OCI-LY7 (cell line): ENCODE data around the gene LSM4.

Source experiments
- EZH2phosphoT487 ChIP-seq: fragments of 200-600 bp; sonication (generic); IDR thresholded peaks from 2 replicates; pipeline ENCODE4 v1.6.1; 2018; ENCODE audit warnings: low read depth, borderline replicate concordance, mild to moderate bottlenecking, mixed run types, antibody characterized with exemption, low read length, moderate library complexity, mixed read lengths
- TF ChIP-seq, protein P1 (sequence below): fragments of 200-600 bp; sonication (generic); conservative IDR thresholded peaks from 2 replicates; pipeline ENCODE4 v1.5.1; 2014; ENCODE audit warnings: mild to moderate bottlenecking, antibody characterized with exemption, low read length, moderate library complexity, mixed read lengths

DNA sequence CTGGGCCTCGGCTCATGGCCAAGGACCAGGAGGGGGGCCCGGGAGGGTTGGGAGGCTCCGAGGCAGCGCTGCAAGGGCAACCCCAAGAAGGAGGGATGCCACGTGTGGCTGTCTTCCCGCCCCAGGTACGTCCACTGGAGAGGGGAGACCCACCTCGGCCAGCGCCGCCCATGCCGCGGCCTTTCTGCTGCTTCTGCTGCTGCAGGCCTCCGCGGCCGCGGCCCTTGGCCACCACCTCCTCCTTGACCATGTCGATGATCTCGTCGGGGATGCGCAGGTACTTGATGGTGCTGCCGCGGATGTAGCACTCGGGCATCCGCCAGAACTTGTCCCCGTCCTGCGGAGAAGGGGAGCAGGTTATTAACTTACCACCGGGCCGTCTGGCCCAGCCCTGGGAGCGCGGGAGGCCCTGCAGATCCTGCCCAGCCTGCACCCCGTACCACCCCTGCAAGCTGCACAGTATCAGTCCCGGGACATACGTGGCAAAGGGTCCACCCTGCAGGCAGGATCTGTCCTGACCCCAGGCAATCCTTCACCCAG lies 13.3 kb downstream of the LSM4 start:
- TF ChIP-seq, protein P1, sequence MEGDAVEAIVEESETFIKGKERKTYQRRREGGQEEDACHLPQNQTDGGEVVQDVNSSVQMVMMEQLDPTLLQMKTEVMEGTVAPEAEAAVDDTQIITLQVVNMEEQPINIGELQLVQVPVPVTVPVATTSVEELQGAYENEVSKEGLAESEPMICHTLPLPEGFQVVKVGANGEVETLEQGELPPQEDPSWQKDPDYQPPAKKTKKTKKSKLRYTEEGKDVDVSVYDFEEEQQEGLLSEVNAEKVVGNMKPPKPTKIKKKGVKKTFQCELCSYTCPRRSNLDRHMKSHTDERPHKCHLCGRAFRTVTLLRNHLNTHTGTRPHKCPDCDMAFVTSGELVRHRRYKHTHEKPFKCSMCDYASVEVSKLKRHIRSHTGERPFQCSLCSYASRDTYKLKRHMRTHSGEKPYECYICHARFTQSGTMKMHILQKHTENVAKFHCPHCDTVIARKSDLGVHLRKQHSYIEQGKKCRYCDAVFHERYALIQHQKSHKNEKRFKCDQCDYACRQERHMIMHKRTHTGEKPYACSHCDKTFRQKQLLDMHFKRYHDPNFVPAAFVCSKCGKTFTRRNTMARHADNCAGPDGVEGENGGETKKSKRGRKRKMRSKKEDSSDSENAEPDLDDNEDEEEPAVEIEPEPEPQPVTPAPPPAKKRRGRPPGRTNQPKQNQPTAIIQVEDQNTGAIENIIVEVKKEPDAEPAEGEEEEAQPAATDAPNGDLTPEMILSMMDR, result no peak
- TF ChIP-seq EZH2phosphoT487, result no peak
